Measurements from ENCODE around the gene PMVK.

PMVK gene

GRCh38 chr1:154877370-154877974 is 59.0 kb downstream of the PMVK start:
- DNase-seq (ENCODE audit: low read depth): no peak

- no peak for DNase-seq (ENCODE audit: low read depth)
These were observed 59.6 kb downstream of the PMVK start for GRCh38 chr1:154876842-154877369.

All from activated T-helper 9 cell treated with anti-CD3 and anti-CD28 coated beads, Interleukin-2, amount 50 U/mL, for 16 hours (primary cell).